PC-9 (cell line): ENCODE measurements around the gene GLB1L2. TPM values are rescaled to one million over a fixed set of nuclear protein-coding genes. Genes with fewer than 3 reads are reported as not detected.

ENCODE experiments used
- BruUV-seq: library from RNA; stranded (reverse); fragments of 400-500 nt; replicated peaks from 2 replicates; lab custom pipeline; 2021; lab: Mats Ljungman, UMichigan
- CTCF ChIA-PET: fragments of 300-600 bp; sonication (Branson Sonifier 250); formaldehyde crosslinking; loops from one replicate; lab custom pipeline; 2022; ENCODE audit warnings: antibody characterized with exemption; lab: Charles Lee
- POLR2A ChIA-PET: fragments of 300-600 bp; sonication (Branson Sonifier 250); formaldehyde crosslinking; loops from one replicate; lab custom pipeline; 2022; ENCODE audit warnings: antibody characterized with exemption; ENCODE audit not compliant: unreplicated experiment; lab: Charles Lee
- DNase-seq, 2 experiments: peaks; one replicate each; pipeline versions ENCODE4 v3.0.0 to v3.0.0-alpha.2; 2015 to 2022; ENCODE audit warnings: mixed read lengths in 1 of 2
- H2AFZ ChIP-seq: fragments of 200-600 bp; sonication (generic); 2 replicates; pipeline ENCODE4 v1.8.1; 2017; ENCODE audit warnings: antibody characterized with exemption
- H3F3A ChIP-seq: fragments of 200-600 bp; sonication (generic); 2 replicates; pipeline ENCODE4 v1.8.1; 2017; ENCODE audit warnings: antibody characterized with exemption, mild to moderate bottlenecking, low read depth; ENCODE audit not compliant: insufficient read depth
- H3K27ac ChIP-seq: fragments of 200-600 bp; sonication (generic); 2 replicates; pipeline ENCODE4 v1.6.1; 2016; ENCODE audit warnings: mixed run types
- H3K27me3 ChIP-seq: fragments of 200-600 bp; sonication (generic); 2 replicates; pipeline ENCODE4 v1.6.1; 2016; ENCODE audit warnings: low read depth, mixed run types; ENCODE audit not compliant: insufficient read depth
- H3K36me3 ChIP-seq: fragments of 200-600 bp; sonication (generic); 2 replicates; pipeline ENCODE4 v1.6.1; 2016; ENCODE audit warnings: low read depth, mixed run types
- H3K4me1 ChIP-seq: fragments of 200-600 bp; sonication (generic); replicated peaks from 2 replicates; pipeline ENCODE4 v1.6.1; 2016; ENCODE audit warnings: mixed run types; ENCODE audit not compliant: insufficient read depth
- H3K4me2 ChIP-seq: fragments of 200-600 bp; sonication (generic); 2 replicates; pipeline ENCODE4 v1.6.1; 2017; ENCODE audit warnings: mixed run types
- H3K4me3 ChIP-seq: fragments of 200-600 bp; sonication (generic); 2 replicates; pipeline ENCODE4 v1.6.1; 2016; ENCODE audit warnings: mixed run types
- H3K79me2 ChIP-seq: fragments of 200-600 bp; sonication (generic); 2 replicates; pipeline ENCODE4 v1.6.1; 2017; ENCODE audit warnings: low read depth, mixed run types
- H3K9me2 ChIP-seq: fragments of 200-600 bp; sonication (generic); 2 replicates; pipeline ENCODE4 v1.8.1; 2017; ENCODE audit warnings: mild to moderate bottlenecking; ENCODE audit not compliant: insufficient read depth
- H3K9me3 ChIP-seq: fragments of 200-600 bp; sonication (generic); 2 replicates; pipeline ENCODE4 v1.8.1; 2016; ENCODE audit warnings: low read depth; ENCODE audit not compliant: insufficient read depth
- H4K20me1 ChIP-seq: fragments of 200-600 bp; sonication (generic); 2 replicates; pipeline ENCODE4 v1.8.1; 2017; ENCODE audit not compliant: insufficient read depth
- CTCF ChIP-seq: fragments of 200-600 bp; sonication (generic); conservative IDR thresholded peaks from 2 replicates; pipeline ENCODE4 v1.6.1; 2017; ENCODE audit warnings: mixed run types, antibody characterized with exemption, mild to moderate bottlenecking, moderate library complexity
- EZH2 ChIP-seq: fragments of 200-600 bp; sonication (generic); IDR thresholded peaks from 2 replicates; pipeline ENCODE4 v1.8.0; 2017; ENCODE audit warnings: antibody characterized with exemption, low read depth
- intact Hi-C: fragments of 100-400 bp; cut with micrococcal nuclease; formaldehyde crosslinking; loops from one replicate; pipeline ENCODE4 v1.10.0; 2022; ENCODE audit not compliant: unreplicated experiment
- total RNA-seq: library from RNA; stranded (reverse); gene quantifications from 2 replicates; pipeline ENCODE4 v1.2.3, GENCODE V29; 2021

The GLB1L2 gene
- total RNA-seq, 1 experiment from 2014 or later: 32.2 TPM

DNA sequence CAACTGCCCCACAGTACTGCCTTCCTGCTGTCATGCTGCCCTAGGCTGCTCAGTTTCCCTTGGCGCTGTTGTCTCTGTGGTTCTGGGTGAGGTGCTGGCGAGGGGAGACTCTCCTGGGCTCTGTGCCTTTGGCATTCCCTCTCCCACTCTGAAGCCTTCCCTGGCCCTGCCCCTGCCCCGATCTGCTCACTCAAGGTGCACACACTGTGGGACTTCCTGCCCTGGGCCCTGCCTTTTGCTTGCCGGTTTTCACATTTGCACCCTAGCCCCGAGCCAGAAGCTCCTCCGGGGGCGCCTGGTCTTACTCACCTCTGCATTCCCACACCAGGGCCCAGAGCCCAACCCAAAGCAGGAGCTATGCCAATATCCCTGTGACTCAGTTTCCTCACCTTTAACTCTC is 68.2 kb downstream of the GLB1L2 start:
- Histone ChIP-seq H3K4me3 (no peak overlapping the region), H4K20me1 (no peaks in the 10 kb centered on the region), H3K9me3 (no peaks in the 10 kb centered on the region), H2AFZ (no peak overlapping the region), H3K4me2 (no peak overlapping the region), H3K36me3 (no peaks in the 10 kb centered on the region), H3K27me3 (peaks cover 95% of the 10 kb centered on the region), H3K27ac (no peak overlapping the region), H3F3A (no peaks in the 10 kb centered on the region), H3K9me2 (no peaks in the 10 kb centered on the region), H3K79me2 (no peaks in the 10 kb centered on the region), H3K4me1 (no peaks in the 10 kb centered on the region)
- DNase-seq: no peak
- intact Hi-C loops: no loop called here
- CTCF ChIA-PET: no interaction called here
- TF ChIP-seq EZH2 (no peak), CTCF (no peak)
- BruUV-seq: no TSS peak
- POLR2A ChIA-PET: no interaction called here

GRCh38 chr11:134401825-134402809 is 70.3 kb downstream of the GLB1L2 start:
- DNase-seq: no peak
- no peaks in the 10 kb centered on the region for H3K9me2 ChIP-seq
- TF ChIP-seq EZH2: no peak
- TF ChIP-seq CTCF: no peak
- H3K4me1 ChIP-seq: no peaks in the 10 kb centered on the region
- H4K20me1 ChIP-seq: no peaks in the 10 kb centered on the region
- H3K4me2 ChIP-seq: no peak overlapping the region
- no peaks in the 10 kb centered on the region for H3F3A ChIP-seq
- no peaks in the 10 kb centered on the region for H3K79me2 ChIP-seq
- intact Hi-C loops: no loop called here
- H3K36me3 ChIP-seq: no peaks in the 10 kb centered on the region
- no TSS peak for BruUV-seq
- ChIA-PET POLR2A (interaction anchor here (0.6 kb wide), 1 partner anchor 70 kb away, joined by 4 read pairs; no protein-coding TSS in a partner anchor), CTCF (no interaction called here)
- H3K27ac ChIP-seq: no peak overlapping the region
- no peak overlapping the region for H2AFZ ChIP-seq
- H3K9me3 ChIP-seq: no peaks in the 10 kb centered on the region
- no peak overlapping the region for H3K4me3 ChIP-seq
- H3K27me3 ChIP-seq: peaks cover 88% of the 10 kb centered on the region

DNA sequence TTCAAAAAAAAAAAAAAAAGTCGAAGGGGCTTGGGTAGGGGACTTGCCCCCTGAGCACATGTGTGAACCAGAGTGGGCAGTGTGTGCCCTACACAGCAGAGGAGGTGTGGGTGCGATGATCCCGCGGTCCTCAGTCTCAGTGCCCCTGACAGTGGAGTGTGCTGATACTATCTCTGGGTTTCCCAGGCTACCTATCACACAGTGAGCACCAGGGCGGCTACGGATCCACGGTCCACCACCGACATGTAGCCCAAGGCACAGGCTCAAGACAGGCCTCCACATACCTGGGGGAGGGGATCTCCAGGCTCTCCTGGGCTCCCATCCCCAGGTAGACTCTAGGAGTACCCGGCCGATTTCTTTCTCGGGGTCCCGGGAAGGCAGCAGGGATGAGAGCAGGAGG is 71.1 kb downstream of the GLB1L2 start:
- Histone ChIP-seq H3K4me3 (no peak overlapping the region), H3K36me3 (no peaks in the 10 kb centered on the region), H2AFZ (no peak overlapping the region), H4K20me1 (no peaks in the 10 kb centered on the region), H3K27ac (no peak overlapping the region), H3K79me2 (no peaks in the 10 kb centered on the region), H3K4me2 (no peak overlapping the region), H3K27me3 (peaks cover 86% of the 10 kb centered on the region), H3K9me3 (no peaks in the 10 kb centered on the region), H3K4me1 (no peaks in the 10 kb centered on the region), H3K9me2 (no peaks in the 10 kb centered on the region), H3F3A (no peaks in the 10 kb centered on the region)
- intact Hi-C loops: no loop called here
- DNase-seq: no peak
- POLR2A ChIA-PET: no interaction called here
- CTCF ChIA-PET: no interaction called here
- TF ChIP-seq EZH2: no peak
- no peak for TF ChIP-seq CTCF
- BruUV-seq: no TSS peak
